ENCODE results near the gene SFMBT1. TPM values are rescaled to one million over a fixed set of nuclear protein-coding genes. Genes with fewer than 3 reads are reported as not detected.

SFMBT1 gene
- total and polyA plus RNA-seq, 7 experiments from 2014 or later: 9.9 to 47.1 (median 30.5) TPM

- H3K27me3 Mint-ChIP-seq: no peaks in the 10 kb centered on the region
- no peaks in the 10 kb centered on the region for H3K36me3 ChIP-seq (ENCODE audit: control insufficient read depth in 2 of 3, insufficient read depth in 3 of 3, low read length in 3 of 3)
- peak overlapping the region; percentile 9 for H3K4me3 ChIP-seq (ENCODE audit: low read length)
- ATAC-seq: no peak
- CTCF ChIA-PET: interaction anchor here (0.7 to 1.4 kb wide), 6 partner anchors 9 to 59 kb away, joined by 3 to 7 read pairs (median 4); no protein-coding TSS in a partner anchor
- H3K4me3 Mint-ChIP-seq: peak overlapping the region; percentile 52 to 86 (median 75)
- H3K9me3 ChIP-seq (ENCODE audit: control insufficient read depth in 2 of 3, low read length in 3 of 3): no peaks in the 10 kb centered on the region
- peaks cover 30 to 71% (median 47%) of the 10 kb centered on the region in 7 donors for H3K4me1 Mint-ChIP-seq
- DNase-seq: no peak
- POLR2A ChIA-PET: interaction anchor here (0.6 to 6.3 kb wide), 13 partner anchors 9 to 91 kb away, joined by 3 to 79 read pairs (median 5); partner anchors contain the start of gene SFMBT1
- intact Hi-C loops (cut with micrococcal nuclease): loop anchor here (1.0 to 2.0 kb wide), 8 partner anchors 15 to 88 kb away; partner anchors contain the start of gene SFMBT1 (in 1 of the 2)
- H3K27ac ChIP-seq (ENCODE audit: low read depth, low read length): peak overlapping the region; percentile 39
- H3K4me1 ChIP-seq (ENCODE audit: control insufficient read depth in 2 of 2, insufficient read depth in 2 of 2, low read length in 2 of 2): peaks cover 16 to 27% of the 10 kb centered on the region in 2 donors
- H3K36me3 Mint-ChIP-seq: peaks cover 0 to 22% (median 0%) of the 10 kb centered on the region in 5 donors
- peaks cover 0 to 11% (median 5%) of the 10 kb centered on the region in 11 donors for H3K9me3 Mint-ChIP-seq
- no peaks in the 10 kb centered on the region for H3K27me3 ChIP-seq (ENCODE audit: control insufficient read depth in 2 of 2, insufficient read depth in 2 of 2, low read length in 2 of 2)
- peak overlapping the region; percentile 76 to 97 (median 88) for H3K27ac Mint-ChIP-seq
Measured at GRCh38 chr3:52983828-52984227, 62.0 kb downstream of the SFMBT1 start.

DNA sequence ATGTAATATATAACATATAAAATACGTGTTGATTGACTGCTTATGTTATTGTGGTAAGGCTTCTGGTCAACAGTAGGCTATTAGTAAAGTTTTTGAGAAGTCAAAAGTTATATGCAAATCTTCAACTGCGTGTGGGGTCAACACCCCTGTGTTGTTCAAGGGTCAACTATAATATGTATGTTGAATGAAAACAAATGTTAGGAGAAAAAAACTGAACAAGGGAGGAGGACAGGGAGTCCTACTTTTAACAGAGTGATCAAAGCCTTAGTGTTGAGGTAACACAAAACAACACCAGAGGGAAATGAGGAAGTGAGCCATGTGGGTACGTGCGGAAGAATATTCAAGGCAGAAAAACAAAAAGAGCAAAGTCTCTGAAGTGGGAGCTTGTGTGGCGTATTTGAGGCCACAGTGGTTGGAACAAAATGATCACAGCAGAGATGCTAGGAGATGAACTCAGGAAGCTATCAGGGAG lies 62.5 kb downstream of the SFMBT1 start:
- Histone ChIP-seq H3K27me3 (ENCODE audit: control insufficient read depth in 2 of 2, insufficient read depth in 2 of 2, low read length in 2 of 2) (no peaks in the 10 kb centered on the region), H3K9me3 (ENCODE audit: control insufficient read depth in 2 of 3, low read length in 3 of 3) (no peaks in the 10 kb centered on the region), H3K36me3 (ENCODE audit: control insufficient read depth in 2 of 3, insufficient read depth in 3 of 3, low read length in 3 of 3) (no peaks in the 10 kb centered on the region), H3K4me3 (ENCODE audit: low read length) (no peak overlapping the region), H3K27ac (ENCODE audit: low read depth, low read length) (peak overlapping the region; percentile 25), H3K4me1 (ENCODE audit: control insufficient read depth in 2 of 2, insufficient read depth in 2 of 2, low read length in 2 of 2) (peaks cover 16 to 27% of the 10 kb centered on the region in 2 donors)
- POLR2A ChIA-PET: interaction anchor here (0.6 to 6.3 kb wide), 12 partner anchors 10 to 90 kb away, joined by 3 to 79 read pairs (median 4); partner anchors contain the start of gene SFMBT1
- H3K4me1 Mint-ChIP-seq: peaks cover 30 to 73% (median 47%) of the 10 kb centered on the region in 7 donors
- H3K9me3 Mint-ChIP-seq: peaks cover 0 to 11% (median 5%) of the 10 kb centered on the region in 11 donors
- H3K36me3 Mint-ChIP-seq: peaks cover 0 to 22% (median 0%) of the 10 kb centered on the region in 5 donors
- intact Hi-C loops (cut with micrococcal nuclease): loop anchor here (1.0 to 2.0 kb wide), 7 partner anchors 15 to 89 kb away; partner anchors contain the start of gene SFMBT1 (in 1 of the 2)
- H3K27me3 Mint-ChIP-seq: no peaks in the 10 kb centered on the region
- CTCF ChIA-PET: interaction anchor here (0.7 to 1.4 kb wide), 6 partner anchors 10 to 60 kb away, joined by 3 to 7 read pairs (median 4); no protein-coding TSS in a partner anchor
- DNase-seq: peak in 8 of 9 donors; percentile 71 to 94 (median 88)
- H3K27ac Mint-ChIP-seq: peak overlapping the region; percentile 76 to 97 (median 88)
- peak; percentile 96 for ATAC-seq
- H3K4me3 Mint-ChIP-seq: peak overlapping the region; percentile 52 to 86 (median 75)

GRCh38 chr3:52982839-52983238 lies 63.0 kb downstream of the SFMBT1 start:
- peak in 2 of 9 donors; percentile 37 to 59 for DNase-seq
- no peak overlapping the region for H3K4me3 ChIP-seq (ENCODE audit: low read length)
- H3K36me3 ChIP-seq (ENCODE audit: control insufficient read depth in 2 of 3, insufficient read depth in 3 of 3, low read length in 3 of 3): no peaks in the 10 kb centered on the region
- no peaks in the 10 kb centered on the region for H3K27me3 ChIP-seq (ENCODE audit: control insufficient read depth in 2 of 2, insufficient read depth in 2 of 2, low read length in 2 of 2)
- peak; percentile 16 for ATAC-seq
- peaks cover 32 to 73% (median 50%) of the 10 kb centered on the region in 7 donors for H3K4me1 Mint-ChIP-seq
- H3K27me3 Mint-ChIP-seq: no peaks in the 10 kb centered on the region
- no peak overlapping the region for H3K27ac ChIP-seq (ENCODE audit: low read depth, low read length)
- H3K4me1 ChIP-seq (ENCODE audit: control insufficient read depth in 2 of 2, insufficient read depth in 2 of 2, low read length in 2 of 2): peaks cover 16 to 27% of the 10 kb centered on the region in 2 donors
- H3K4me3 Mint-ChIP-seq: peak overlapping the region in 9 of 10 donors; percentile 2 to 81 (median 43)
- ChIA-PET POLR2A (interaction anchor here (1.1 to 6.3 kb wide), 6 partner anchors 10 to 80 kb away, joined by 3 to 79 read pairs (median 4); partner anchors contain the start of gene SFMBT1), CTCF (interaction anchor here (1.2 to 1.4 kb wide), 2 partner anchors 10 to 60 kb away, joined by 6 to 7 read pairs; no protein-coding TSS in a partner anchor)
- peaks cover 0 to 12% (median 5%) of the 10 kb centered on the region in 11 donors for H3K9me3 Mint-ChIP-seq
- peaks cover 0 to 25% (median 3%) of the 10 kb centered on the region in 5 donors for H3K36me3 Mint-ChIP-seq
- peak overlapping the region; percentile 76 to 97 (median 88) for H3K27ac Mint-ChIP-seq
- no peaks in the 10 kb centered on the region for H3K9me3 ChIP-seq (ENCODE audit: control insufficient read depth in 2 of 3, low read length in 3 of 3)
- intact Hi-C loops (cut with micrococcal nuclease): loop anchor here (1.0 to 2.0 kb wide), 7 partner anchors 14 to 89 kb away; partner anchors contain the start of gene SFMBT1 (in 1 of the 2)

DNA sequence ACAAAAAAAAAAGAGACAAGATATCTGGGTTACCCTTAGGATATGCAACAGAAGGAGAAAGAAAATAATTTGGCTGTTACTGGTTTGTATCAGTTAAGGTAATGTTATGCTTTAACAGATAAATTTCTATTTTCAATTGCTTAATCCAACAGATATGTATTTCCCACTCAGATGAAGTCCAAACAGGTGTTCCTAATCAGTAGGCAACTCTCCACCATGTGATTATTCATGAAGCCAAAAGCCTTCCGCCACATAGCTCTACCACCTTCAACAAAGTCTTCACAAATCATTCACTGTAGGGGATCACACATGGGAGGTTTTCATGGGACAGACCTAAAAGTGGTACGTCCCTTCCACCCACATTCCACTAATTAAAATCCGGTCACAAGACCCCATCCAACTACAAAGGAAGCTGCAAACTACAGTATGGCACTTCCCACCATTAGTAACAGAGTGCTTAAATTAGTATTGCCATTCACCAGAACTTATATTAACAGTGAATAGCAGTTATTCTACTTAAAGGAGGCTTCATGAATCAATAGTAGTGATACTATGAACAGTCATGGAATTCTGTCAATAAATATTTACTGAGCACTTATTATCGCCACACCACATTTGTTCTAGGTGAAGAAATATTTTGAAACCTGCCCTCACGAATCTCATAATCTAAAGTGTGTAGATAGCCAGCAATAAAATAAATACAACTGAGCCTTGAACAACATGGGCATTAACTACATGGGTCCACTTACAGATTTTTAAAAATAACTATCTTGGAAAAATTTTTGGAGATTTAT lies 66.5 kb downstream of the SFMBT1 start:
- H3K36me3 ChIP-seq (ENCODE audit: control insufficient read depth in 2 of 3, insufficient read depth in 3 of 3, low read length in 3 of 3): no peaks in the 10 kb centered on the region
- peak overlapping the region in 5 of 9 donors; percentile 21 to 69 (median 60) for H3K27ac Mint-ChIP-seq
- no peak for DNase-seq
- H3K9me3 Mint-ChIP-seq: peaks cover 0 to 12% (median 5%) of the 10 kb centered on the region in 11 donors
- H3K27me3 Mint-ChIP-seq: no peaks in the 10 kb centered on the region
- H3K4me1 Mint-ChIP-seq: peaks cover 28 to 66% (median 60%) of the 10 kb centered on the region in 7 donors
- intact Hi-C loops (cut with micrococcal nuclease): no loop called here
- H3K36me3 Mint-ChIP-seq: peaks cover 0 to 26% (median 3%) of the 10 kb centered on the region in 5 donors
- no peaks in the 10 kb centered on the region for H3K9me3 ChIP-seq (ENCODE audit: control insufficient read depth in 2 of 3, low read length in 3 of 3)
- H3K4me1 ChIP-seq (ENCODE audit: control insufficient read depth in 2 of 2, insufficient read depth in 2 of 2, low read length in 2 of 2): peaks cover 12 to 18% of the 10 kb centered on the region in 2 donors
- no peak overlapping the region for H3K4me3 ChIP-seq (ENCODE audit: low read length)
- no peaks in the 10 kb centered on the region for H3K27me3 ChIP-seq (ENCODE audit: control insufficient read depth in 2 of 2, insufficient read depth in 2 of 2, low read length in 2 of 2)
- ChIA-PET POLR2A (interaction anchor here (0.8 kb wide), 2 partner anchors 66 to 99 kb away, joined by 3 read pairs; no protein-coding TSS in a partner anchor), CTCF (no interaction called here)
- no peak overlapping the region for H3K4me3 Mint-ChIP-seq
- H3K27ac ChIP-seq (ENCODE audit: low read depth, low read length): no peak overlapping the region
- no peak for ATAC-seq

DNA sequence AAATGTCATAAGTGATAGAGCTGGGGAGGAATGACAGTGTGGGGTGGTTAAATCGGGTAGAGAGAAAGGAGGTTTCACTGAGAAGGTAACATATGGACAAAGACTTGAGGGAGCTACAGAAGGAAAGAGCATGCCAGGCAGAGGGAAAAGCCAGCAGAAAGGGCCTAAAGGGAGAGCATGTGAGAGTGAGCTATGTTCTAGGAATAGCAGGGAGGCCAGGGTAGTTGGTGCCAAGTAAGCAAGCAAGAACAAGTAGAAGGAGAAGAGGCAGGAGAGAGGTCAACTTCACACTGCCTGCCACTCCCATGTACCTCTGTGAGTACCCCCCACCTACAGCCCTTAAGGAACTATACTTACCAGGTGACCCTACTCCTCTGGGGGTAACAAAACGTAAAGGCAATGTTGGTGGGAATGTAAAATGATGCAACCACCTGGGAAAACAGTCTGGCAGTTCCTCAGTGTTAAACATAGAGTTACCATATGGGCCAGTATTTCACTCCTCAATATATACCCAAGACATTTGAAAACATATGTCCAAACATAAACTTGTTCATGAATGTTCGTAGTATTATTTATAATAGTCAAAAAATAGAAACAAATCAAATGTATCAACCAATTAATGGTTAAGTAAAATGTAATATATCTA lies 67.6 kb downstream of the SFMBT1 start:
- no peaks in the 10 kb centered on the region for H3K27me3 ChIP-seq (ENCODE audit: control insufficient read depth in 2 of 2, insufficient read depth in 2 of 2, low read length in 2 of 2)
- peaks cover 24 to 63% (median 57%) of the 10 kb centered on the region in 7 donors for H3K4me1 Mint-ChIP-seq
- intact Hi-C loops (cut with micrococcal nuclease): no loop called here
- DNase-seq (no peak), ATAC-seq (no peak)
- H3K9me3 ChIP-seq (ENCODE audit: control insufficient read depth in 2 of 3, low read length in 3 of 3): no peaks in the 10 kb centered on the region
- H3K36me3 Mint-ChIP-seq: peaks cover 0 to 23% (median 6%) of the 10 kb centered on the region in 5 donors
- peak overlapping the region in 7 of 9 donors; percentile 9 to 88 (median 59) for H3K27ac Mint-ChIP-seq
- peaks cover 5 to 10% of the 10 kb centered on the region in 2 donors for H3K4me1 ChIP-seq (ENCODE audit: control insufficient read depth in 2 of 2, insufficient read depth in 2 of 2, low read length in 2 of 2)
- peaks cover 0 to 12% (median 5%) of the 10 kb centered on the region in 11 donors for H3K9me3 Mint-ChIP-seq
- no peaks in the 10 kb centered on the region for H3K36me3 ChIP-seq (ENCODE audit: control insufficient read depth in 2 of 3, insufficient read depth in 3 of 3, low read length in 3 of 3)
- H3K27me3 Mint-ChIP-seq: no peaks in the 10 kb centered on the region
- no peak overlapping the region for H3K27ac ChIP-seq (ENCODE audit: low read depth, low read length)
- CTCF ChIA-PET: no interaction called here
- no peak overlapping the region for H3K4me3 ChIP-seq (ENCODE audit: low read length)
- H3K4me3 Mint-ChIP-seq: peak overlapping the region in 1 of 10 donors; percentile 20
- POLR2A ChIA-PET: interaction anchor here (1.1 kb wide), 1 partner anchor 8 kb away, joined by 3 read pairs; no protein-coding TSS in a partner anchor

GRCh38 chr3:52973806-52974205 lies 72.1 kb downstream of the SFMBT1 start:
- Histone ChIP-seq H3K36me3 (ENCODE audit: control insufficient read depth in 2 of 3, insufficient read depth in 3 of 3, low read length in 3 of 3) (no peaks in the 10 kb centered on the region), H3K27me3 (ENCODE audit: control insufficient read depth in 2 of 2, insufficient read depth in 2 of 2, low read length in 2 of 2) (no peaks in the 10 kb centered on the region), H3K4me3 (ENCODE audit: low read length) (no peak overlapping the region), H3K27ac (ENCODE audit: low read depth, low read length) (no peak overlapping the region), H3K9me3 (ENCODE audit: control insufficient read depth in 2 of 3, low read length in 3 of 3) (no peaks in the 10 kb centered on the region), H3K4me1 (ENCODE audit: control insufficient read depth in 2 of 2, insufficient read depth in 2 of 2, low read length in 2 of 2) (no peaks in the 10 kb centered on the region)
- ChIA-PET POLR2A (interaction anchor here (1.8 kb wide), 1 partner anchor 11 kb away, joined by 5 read pairs; no protein-coding TSS in a partner anchor), CTCF (no interaction called here)
- peak overlapping the region in 4 of 9 donors; percentile 1 to 65 (median 34) for H3K27ac Mint-ChIP-seq
- no peaks in the 10 kb centered on the region for H3K27me3 Mint-ChIP-seq
- ATAC-seq (no peak), DNase-seq (no peak)
- peaks cover 16 to 66% (median 49%) of the 10 kb centered on the region in 7 donors for H3K4me1 Mint-ChIP-seq
- H3K9me3 Mint-ChIP-seq: peaks cover 0 to 3% (median 0%) of the 10 kb centered on the region in 11 donors
- peaks cover 0 to 32% (median 6%) of the 10 kb centered on the region in 5 donors for H3K36me3 Mint-ChIP-seq
- H3K4me3 Mint-ChIP-seq: no peak overlapping the region
- intact Hi-C loops (cut with micrococcal nuclease): no loop called here
